HG02763 (cell line): ENCODE results near the gene PPIE.
"Not testable (repeated sequence)": the region's sequence is repeated elsewhere in the genome, so short reads cannot be mapped to it uniquely, and the experiment has no call there.

Experiments used
- ATAC-seq: cut with Tn5 transposase; IDR thresholded peaks from one replicate; pipeline ENCODE4 v1.9.1; 2021; ENCODE audit warnings: mild to moderate bottlenecking, moderate library complexity; ENCODE audit not compliant: unreplicated experiment

PPIE gene

DNA sequence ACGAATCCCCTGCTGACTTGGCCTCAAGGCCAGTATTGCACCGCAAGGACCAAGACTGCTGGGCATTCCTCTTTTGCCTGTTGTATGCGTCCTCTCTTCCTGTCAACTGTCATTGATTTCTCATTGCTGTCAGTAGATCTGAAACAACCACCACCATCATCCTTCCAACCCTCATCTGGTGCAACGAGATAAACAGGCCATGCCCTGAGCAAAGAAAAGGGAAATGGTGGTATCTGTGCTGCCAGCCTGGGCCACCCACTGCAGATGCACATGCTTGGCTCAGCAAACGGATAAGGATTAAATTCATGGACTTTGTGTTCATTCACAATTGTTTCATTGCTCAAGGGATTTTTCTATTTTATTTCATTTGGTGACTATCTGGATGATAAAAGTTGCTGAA is 18.8 kb downstream of the PPIE start:
- ATAC-seq, result no peak

GRCh38 chr1:39758556-39759435 is 20.1 kb downstream of the PPIE start:
- ATAC-seq, result no peak

GRCh38 chr1:39759436-39759726 is 20.7 kb downstream of the PPIE start:
- ATAC-seq, result no peak

- no peak for ATAC-seq
These were observed 21.7 kb downstream of the PPIE start for GRCh38 chr1:39760074-39761008.

GRCh38 chr1:39761016-39761415 is 22.3 kb downstream of the PPIE start:
- no peak for ATAC-seq

GRCh38 chr1:39761557-39762260 is 23.0 kb downstream of the PPIE start:
- ATAC-seq, result no peak

- ATAC-seq, result no peak
These were observed 24.2 kb downstream of the PPIE start for GRCh38 chr1:39762550-39763540.

DNA sequence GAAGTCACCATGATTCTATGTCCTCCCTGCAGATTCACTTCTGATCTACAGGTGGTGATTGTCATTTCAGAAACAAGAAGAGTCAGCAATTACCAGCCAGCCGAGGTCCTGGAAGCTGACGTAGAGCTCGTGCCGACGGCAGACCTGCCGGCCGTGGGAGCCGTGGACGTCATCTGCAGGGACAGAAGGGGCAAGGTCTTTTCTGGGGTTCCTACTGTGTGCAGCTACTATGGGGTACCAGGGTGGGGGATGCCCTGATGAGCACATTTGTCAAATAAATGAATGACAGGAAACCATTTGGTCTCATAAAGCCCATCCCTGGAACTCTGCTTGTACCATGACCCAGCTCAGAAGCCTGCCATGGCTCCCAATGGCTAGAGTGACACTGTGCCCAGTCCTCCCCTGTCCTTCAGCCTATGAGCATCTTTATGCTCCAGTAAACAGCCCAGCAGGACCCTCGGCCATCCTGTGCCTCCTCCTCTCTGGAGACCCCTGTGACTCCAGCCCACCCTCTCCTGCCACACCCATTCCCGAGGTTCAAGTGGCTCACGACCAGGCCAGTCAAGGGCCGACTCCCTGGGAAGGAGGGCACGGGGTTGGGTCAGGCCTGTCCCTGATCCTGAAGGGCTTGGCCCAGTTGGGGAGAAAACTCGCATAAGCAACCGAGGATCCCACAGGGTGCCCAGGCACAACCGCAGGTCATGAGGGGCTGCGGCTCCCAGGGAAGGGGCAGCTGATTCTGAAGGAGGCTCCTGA is 25.1 kb downstream of the PPIE start:
- not testable (repeated sequence) for ATAC-seq

DNA sequence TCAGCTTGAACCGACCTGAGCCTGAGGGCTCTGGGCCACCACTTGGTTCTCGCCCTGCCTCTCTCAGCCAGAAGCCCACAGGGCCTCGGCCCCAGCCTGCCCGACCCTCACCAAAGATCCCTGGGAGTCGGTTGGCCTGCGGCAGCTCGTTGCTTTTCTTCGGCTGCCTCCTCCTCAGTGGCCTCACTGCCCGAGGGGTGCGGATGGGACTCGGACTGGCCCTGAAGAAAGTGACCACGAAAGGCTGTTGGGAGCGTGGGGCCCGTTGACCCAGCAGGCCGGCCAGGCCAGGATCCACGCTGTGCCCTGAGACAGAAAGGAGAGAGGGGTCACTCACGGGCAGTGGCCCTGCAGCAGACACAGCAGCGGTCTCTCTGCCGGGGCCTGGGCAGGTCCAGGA is 25.8 kb downstream of the PPIE start:
- ATAC-seq, result not testable (repeated sequence)

- not testable (repeated sequence) for ATAC-seq
These were observed 27.8 kb downstream of the PPIE start for GRCh38 chr1:39766466-39766865.

DNA sequence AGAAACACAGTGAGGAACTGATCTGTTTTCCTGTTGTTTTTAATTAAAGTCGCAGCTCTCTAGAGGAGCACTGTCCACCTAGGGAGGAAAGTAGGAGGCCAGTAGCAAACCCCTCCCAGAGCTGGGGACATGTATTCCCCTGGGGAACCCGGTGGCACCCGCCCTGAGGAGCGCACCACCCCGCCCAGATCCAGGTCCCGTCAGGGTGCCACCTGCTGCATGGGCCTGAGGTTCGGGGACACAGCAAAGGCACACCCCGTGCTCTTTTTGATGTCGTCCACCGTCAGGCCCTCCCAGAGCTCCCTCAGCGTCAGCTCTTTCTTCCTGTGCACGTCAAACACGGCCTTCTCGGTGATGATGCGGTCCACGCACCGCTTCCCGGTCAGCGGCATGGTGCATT is 30.8 kb downstream of the PPIE start:
- ATAC-seq, result not testable (repeated sequence)

DNA sequence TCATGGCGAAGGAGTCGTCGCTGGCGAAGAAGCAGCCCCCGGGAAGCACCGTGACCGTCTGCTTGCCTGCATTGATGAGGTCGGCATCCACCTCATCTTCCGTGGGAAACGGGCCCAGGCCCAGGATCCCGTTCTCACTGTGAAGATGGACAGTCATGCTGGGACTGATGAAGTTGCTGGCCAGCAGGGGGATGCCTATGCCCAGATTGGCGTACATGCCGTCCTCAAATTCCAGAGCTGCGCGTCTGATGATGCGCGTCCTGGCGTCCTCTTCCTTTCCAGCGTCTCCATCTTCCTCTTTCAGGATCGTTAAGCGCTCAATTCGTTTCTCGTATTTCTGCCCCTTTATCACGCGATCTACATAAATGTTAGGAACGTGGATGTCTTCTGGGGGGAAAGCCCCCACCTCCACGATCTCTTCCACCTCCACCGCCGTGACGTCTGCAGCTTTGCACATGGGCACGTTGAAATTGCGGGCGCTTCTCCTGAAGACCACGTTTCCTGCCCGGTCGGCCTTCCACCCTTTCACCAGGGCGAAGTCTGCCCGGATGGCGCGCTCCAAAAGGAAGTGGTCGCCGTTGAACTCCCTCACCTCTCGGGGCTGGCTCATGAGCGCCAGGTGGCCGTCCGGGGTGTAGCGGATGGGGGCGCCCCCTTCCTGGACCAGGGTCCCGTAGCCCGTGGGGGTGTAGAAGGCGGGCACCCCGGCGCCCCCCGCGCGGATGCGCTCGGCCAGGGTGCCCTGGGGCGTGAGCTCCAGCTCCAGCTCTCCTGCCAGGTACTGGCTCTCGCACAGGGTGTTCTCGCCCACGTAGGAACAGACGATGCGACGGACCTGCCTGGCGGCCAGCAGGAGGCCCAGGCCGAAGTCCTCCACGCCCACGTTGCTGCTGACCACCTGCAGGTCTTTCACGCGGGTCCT is 31.7 kb downstream of the PPIE start:
- not testable (repeated sequence) for ATAC-seq

DNA sequence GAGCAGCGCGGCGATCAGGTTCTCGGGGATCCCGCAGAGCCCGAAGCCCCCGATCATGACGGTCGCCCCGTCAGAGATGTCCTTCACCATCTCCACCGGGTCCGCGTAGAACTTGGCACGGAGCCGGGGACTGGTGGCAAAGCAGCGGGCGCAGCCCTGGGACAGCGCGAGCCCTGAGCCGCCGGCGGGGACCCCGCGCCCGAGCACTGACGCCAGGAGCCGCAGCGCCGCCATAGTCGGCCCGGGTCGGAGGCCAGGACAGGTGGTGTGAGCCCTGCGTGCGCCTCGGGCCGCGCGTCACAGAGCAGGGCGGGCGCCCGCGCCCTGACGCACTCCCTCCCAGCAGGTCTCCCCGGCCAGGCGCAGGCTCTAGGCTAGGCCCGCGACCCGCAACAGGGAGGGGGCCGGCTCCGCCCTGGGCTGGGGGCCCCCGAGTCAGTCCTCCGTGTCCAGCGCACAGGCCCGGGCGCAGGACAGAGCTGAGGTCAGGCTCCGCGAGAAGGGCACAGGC is 32.4 kb downstream of the PPIE start, which contains the start of gene OXCT2:
Gene OXCT2, minus strand, starts transcription at position 327 of the 511 bp plus-strand sequence. Its CDS starts 93 bp downstream, at position 234.
- ATAC-seq, result not testable (repeated sequence)

DNA sequence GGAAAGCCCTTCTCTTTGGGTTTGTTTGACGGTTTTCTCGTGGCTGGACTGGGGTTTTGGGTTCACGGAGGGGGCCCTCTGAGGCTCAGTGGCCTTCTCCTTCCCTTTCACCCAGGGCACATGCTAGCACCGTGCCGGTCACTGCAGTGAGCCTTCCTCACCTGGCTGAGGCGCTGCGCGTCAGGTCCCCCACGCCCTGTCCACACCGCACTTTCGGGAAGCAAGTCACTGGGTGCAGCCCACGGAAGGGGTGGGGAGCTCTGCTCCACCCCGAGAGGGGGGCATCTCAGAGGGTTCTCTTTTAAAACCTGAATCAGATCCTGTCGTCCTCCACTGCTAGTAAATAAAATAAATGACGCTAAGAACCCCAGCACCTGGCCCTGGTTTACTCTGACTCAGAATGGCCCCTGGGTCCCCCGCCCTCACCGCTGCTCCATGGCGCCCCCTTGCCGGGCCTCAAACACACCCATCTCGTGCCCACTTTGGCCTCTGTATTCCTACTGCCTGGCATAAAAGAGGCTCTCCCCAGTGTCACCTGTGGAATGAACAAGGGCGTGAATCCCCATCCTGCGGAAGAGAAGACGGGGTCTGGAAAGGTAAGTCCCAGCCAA is 34.8 kb downstream of the PPIE start:
- ATAC-seq, result not testable (repeated sequence)

GRCh38 chr1:39775141-39775540 is 36.5 kb downstream of the PPIE start:
- ATAC-seq, result not testable (repeated sequence)

DNA sequence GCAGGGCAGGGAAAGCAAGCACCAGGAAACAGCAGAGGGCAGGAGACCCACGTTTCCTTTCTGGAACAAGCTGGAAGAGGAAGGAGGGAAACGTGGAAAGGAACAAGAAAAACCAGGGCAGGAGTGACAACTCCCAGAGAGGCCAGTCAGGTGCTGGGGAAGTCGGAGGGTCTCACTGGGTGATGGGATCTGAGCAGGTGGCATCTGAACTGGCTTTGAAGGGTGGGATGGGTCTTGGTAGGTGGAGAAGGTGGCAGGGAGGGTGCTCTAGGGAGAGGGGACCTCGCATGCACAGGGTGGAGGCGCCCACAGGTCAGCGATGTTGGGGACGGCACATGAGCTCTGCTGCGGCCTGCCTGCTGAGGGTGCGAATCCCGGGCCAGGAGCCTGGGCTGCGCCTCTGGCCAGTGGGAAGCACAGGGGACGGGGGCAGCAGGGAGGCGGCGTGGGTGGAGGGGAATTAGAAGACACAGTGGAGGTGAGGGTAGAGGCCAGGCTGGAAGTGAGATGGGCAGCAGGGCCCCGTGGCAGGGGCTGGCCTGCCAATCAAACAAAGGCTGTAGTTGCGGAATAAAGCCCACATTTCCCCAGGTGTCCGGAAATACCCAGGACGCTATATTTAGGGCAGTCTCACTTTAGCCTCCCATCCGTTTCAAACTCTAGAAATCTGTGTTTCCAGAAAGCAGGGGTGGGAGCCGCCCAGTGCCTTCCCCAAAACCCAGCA is 37.2 kb downstream of the PPIE start:
- ATAC-seq, result not testable (repeated sequence)

GRCh38 chr1:39776400-39776713 is 37.7 kb downstream of the PPIE start:
- no peak for ATAC-seq
